ENCODE measurements around the gene ALOX12B. TPM values are rescaled to one million over a fixed set of nuclear protein-coding genes. Genes with fewer than 3 reads are reported as not detected.
A peak's percentile ranks its signal among the peaks of the same experiment; 100 is the strongest.

Gene ALOX12B
- total RNA-seq, 1 experiment from 2014 or later: not detected

- H3K4me3 ChIP-seq: no peak overlapping the region
- intact Hi-C loops (cut with micrococcal nuclease; ENCODE audit: unreplicated experiment): loop anchor here (1.0 to 5.0 kb wide), 7 partner anchors 26 to 995 kb away; no protein-coding TSS in a partner anchor
- H2AFZ ChIP-seq: no peak overlapping the region
- no peak overlapping the region for H3K4me2 ChIP-seq
- H3K4me1 ChIP-seq (replicated peaks; ENCODE audit: insufficient read depth): peaks cover 5% of the 10 kb centered on the region; the same call in 1 of the 2 replicates
- H3K36me3 ChIP-seq (ENCODE audit: low read depth): no peaks in the 10 kb centered on the region
- no TSS peak for BruUV-seq (replicated peaks)
- no peak overlapping the region for H3K27ac ChIP-seq
- H3K79me2 ChIP-seq (ENCODE audit: low read depth): no peaks in the 10 kb centered on the region
- ChIA-PET POLR2A (ENCODE audit: unreplicated experiment) (interaction anchor here (0.6 to 0.8 kb wide), 2 partner anchors 52 to 206 kb away, joined by 5 to 8 read pairs; no protein-coding TSS in a partner anchor), CTCF (interaction anchor here (0.5 to 1.7 kb wide), 14 partner anchors 15 to 299 kb away, joined by 3 to 13 read pairs (median 6); partner anchors contain the start of genes CNTROB and TRAPPC1)
- H3K9me3 ChIP-seq (ENCODE audit: insufficient read depth, low read depth): no peaks in the 10 kb centered on the region
- no peaks in the 10 kb centered on the region for H3K9me2 ChIP-seq (ENCODE audit: insufficient read depth)
- H3K27me3 ChIP-seq (ENCODE audit: insufficient read depth, low read depth): no peaks in the 10 kb centered on the region
- peaks cover 9% of the 10 kb centered on the region; the same call in 1 of the 2 replicates for H3F3A ChIP-seq (ENCODE audit: insufficient read depth, low read depth)
- TF ChIP-seq, protein P1, sequence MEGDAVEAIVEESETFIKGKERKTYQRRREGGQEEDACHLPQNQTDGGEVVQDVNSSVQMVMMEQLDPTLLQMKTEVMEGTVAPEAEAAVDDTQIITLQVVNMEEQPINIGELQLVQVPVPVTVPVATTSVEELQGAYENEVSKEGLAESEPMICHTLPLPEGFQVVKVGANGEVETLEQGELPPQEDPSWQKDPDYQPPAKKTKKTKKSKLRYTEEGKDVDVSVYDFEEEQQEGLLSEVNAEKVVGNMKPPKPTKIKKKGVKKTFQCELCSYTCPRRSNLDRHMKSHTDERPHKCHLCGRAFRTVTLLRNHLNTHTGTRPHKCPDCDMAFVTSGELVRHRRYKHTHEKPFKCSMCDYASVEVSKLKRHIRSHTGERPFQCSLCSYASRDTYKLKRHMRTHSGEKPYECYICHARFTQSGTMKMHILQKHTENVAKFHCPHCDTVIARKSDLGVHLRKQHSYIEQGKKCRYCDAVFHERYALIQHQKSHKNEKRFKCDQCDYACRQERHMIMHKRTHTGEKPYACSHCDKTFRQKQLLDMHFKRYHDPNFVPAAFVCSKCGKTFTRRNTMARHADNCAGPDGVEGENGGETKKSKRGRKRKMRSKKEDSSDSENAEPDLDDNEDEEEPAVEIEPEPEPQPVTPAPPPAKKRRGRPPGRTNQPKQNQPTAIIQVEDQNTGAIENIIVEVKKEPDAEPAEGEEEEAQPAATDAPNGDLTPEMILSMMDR (conservative IDR thresholded peaks at IDR 0.05): no peak
- TF ChIP-seq EZH2 (IDR thresholded peaks at IDR 0.05; ENCODE audit: low read depth): no peak
- no peaks in the 10 kb centered on the region for H4K20me1 ChIP-seq (ENCODE audit: insufficient read depth)
- no peak for DNase-seq
These were observed 45.5 kb downstream of the ALOX12B start for GRCh38 chr17:8041979-8042378.

- H3K4me2 ChIP-seq: peak overlapping the region; percentile 48; the same call in 1 of the 2 replicates
These were observed 46.1 kb downstream of the ALOX12B start for GRCh38 chr17:8041249-8041928.

DNA sequence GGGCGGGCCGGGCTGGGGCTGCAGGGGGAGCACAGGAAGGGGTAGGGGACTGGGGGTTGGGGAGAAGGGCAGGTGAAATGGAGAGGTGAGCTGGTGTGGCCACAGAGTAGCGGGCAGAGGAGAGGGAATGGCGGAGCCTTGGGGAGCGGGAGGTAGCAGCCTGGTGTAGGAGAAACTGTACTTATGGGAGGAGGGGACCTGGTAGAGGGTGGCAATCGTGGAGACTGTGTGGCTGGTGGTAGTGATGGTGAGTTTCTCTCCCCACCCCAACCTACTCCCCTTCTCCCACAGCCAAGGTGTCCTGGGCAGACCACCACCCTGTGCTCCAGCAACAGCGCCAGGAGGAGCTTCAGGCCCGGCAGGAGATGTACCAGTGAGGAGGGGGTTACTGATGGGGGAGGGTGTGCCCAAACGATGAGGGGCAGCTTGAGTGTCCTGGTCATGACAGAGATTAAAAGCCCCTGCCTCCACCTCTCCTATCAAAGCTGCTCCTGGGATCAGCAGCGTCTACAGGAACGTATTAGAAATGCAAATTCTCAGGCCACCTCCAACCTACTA lies 47.8 kb downstream of the ALOX12B start:
- Histone ChIP-seq H4K20me1 (ENCODE audit: insufficient read depth) (no peaks in the 10 kb centered on the region), H3K9me2 (ENCODE audit: insufficient read depth) (no peaks in the 10 kb centered on the region), H2AFZ (no peak overlapping the region), H3K27ac (no peak overlapping the region), H3K4me3 (no peak overlapping the region), H3K4me2 (no peak overlapping the region), H3K79me2 (ENCODE audit: low read depth) (no peaks in the 10 kb centered on the region), H3K36me3 (ENCODE audit: low read depth) (no peaks in the 10 kb centered on the region), H3F3A (ENCODE audit: insufficient read depth, low read depth) (peaks cover 9% of the 10 kb centered on the region; the same call in 1 of the 2 replicates), H3K9me3 (ENCODE audit: insufficient read depth, low read depth) (no peaks in the 10 kb centered on the region), H3K4me1 (replicated peaks; ENCODE audit: insufficient read depth) (peaks cover 5% of the 10 kb centered on the region; the same call in 1 of the 2 replicates), H3K27me3 (ENCODE audit: insufficient read depth, low read depth) (no peaks in the 10 kb centered on the region)
- intact Hi-C loops (cut with micrococcal nuclease; ENCODE audit: unreplicated experiment): loop anchor here (5.0 kb wide), 1 partner anchor 992 kb away; no protein-coding TSS in a partner anchor
- no peak for TF ChIP-seq EZH2 (IDR thresholded peaks at IDR 0.05; ENCODE audit: low read depth)
- TF ChIP-seq, protein P1 (conservative IDR thresholded peaks at IDR 0.05): no peak
- ChIA-PET CTCF (interaction anchor here (0.6 to 0.7 kb wide), 2 partner anchors 18 to 450 kb away, joined by 3 to 18 read pairs; no protein-coding TSS in a partner anchor), POLR2A (ENCODE audit: unreplicated experiment) (no interaction called here)
- no TSS peak for BruUV-seq (replicated peaks)
- no peak for DNase-seq

More at GRCh38 chr17:8041249-8041928, 46.1 kb downstream of the ALOX12B start:
- intact Hi-C loops (cut with micrococcal nuclease; ENCODE audit: unreplicated experiment): loop anchor here (1.0 to 5.0 kb wide), 7 partner anchors 25 to 994 kb away; no protein-coding TSS in a partner anchor
- Histone ChIP-seq H3K4me1 (replicated peaks; ENCODE audit: insufficient read depth) (peaks cover 5% of the 10 kb centered on the region; the same call in 1 of the 2 replicates), H3K27ac (no peak overlapping the region), H4K20me1 (ENCODE audit: insufficient read depth) (no peaks in the 10 kb centered on the region), H3K36me3 (ENCODE audit: low read depth) (no peaks in the 10 kb centered on the region), H3K9me2 (ENCODE audit: insufficient read depth) (no peaks in the 10 kb centered on the region), H3K79me2 (ENCODE audit: low read depth) (no peaks in the 10 kb centered on the region), H3K9me3 (ENCODE audit: insufficient read depth, low read depth) (no peaks in the 10 kb centered on the region), H3K4me3 (no peak overlapping the region), H3K27me3 (ENCODE audit: insufficient read depth, low read depth) (no peaks in the 10 kb centered on the region), H2AFZ (no peak overlapping the region), H3F3A (ENCODE audit: insufficient read depth, low read depth) (peaks cover 9% of the 10 kb centered on the region; the same call in 1 of the 2 replicates)
- ChIA-PET POLR2A (ENCODE audit: unreplicated experiment) (interaction anchor here (0.8 kb wide), 1 partner anchor 51 kb away, joined by 8 read pairs; no protein-coding TSS in a partner anchor), CTCF (interaction anchor here (0.5 to 1.7 kb wide), 17 partner anchors 11 to 298 kb away, joined by 3 to 13 read pairs (median 5); partner anchors contain the start of genes CNTROB and TRAPPC1)
- BruUV-seq (replicated peaks): no TSS peak
- no peak for TF ChIP-seq EZH2 (IDR thresholded peaks at IDR 0.05; ENCODE audit: low read depth)
- TF ChIP-seq, protein P1 (conservative IDR thresholded peaks at IDR 0.05): peak; percentile 77
- peak; percentile 43 to 51 for DNase-seq

Data from PC-9 (cell line).